Measurements from ENCODE around the gene OTOF. TPM values are rescaled to one million over a fixed set of nuclear protein-coding genes. Genes with fewer than 3 reads are reported as not detected.

Gene OTOF
- total and polyA plus RNA-seq, 4 donors = 0.03 to 0.09 (median 0.08) TPM; not detected in 1

- 95 to 97% methylated on average over 10 of the region's 10 CpGs for WGBS, 2 donors
- DNase-seq (no peak), ATAC-seq (ENCODE audit: insufficient read depth, low FRiP score) (no peak)
- Histone ChIP-seq H3K27me3 (ENCODE audit: control insufficient read depth in 3 of 3, insufficient read depth in 3 of 3, low read length in 2 of 3) (no peaks in the 10 kb centered on the region), H3K36me3 (ENCODE audit: control insufficient read depth in 4 of 4, insufficient read depth in 4 of 4, low read length in 4 of 4) (no peaks in the 10 kb centered on the region), H3K4me1 (ENCODE audit: control insufficient read depth in 5 of 5, insufficient read depth in 5 of 5, low read length in 5 of 5) (peaks cover 0 to 12% (median 0%) of the 10 kb centered on the region in 5 donors), H3K9ac (ENCODE audit: insufficient read depth in 1 of 2, low read length in 2 of 2) (no peak overlapping the region), H3K9me3 (ENCODE audit: control insufficient read depth in 4 of 4, insufficient read depth in 3 of 4, low read length in 3 of 4) (peaks cover 0 to 3% (median 0%) of the 10 kb centered on the region in 4 donors), H3K27ac (ENCODE audit: low read depth in 1 of 2, low read length in 1 of 2) (no peak overlapping the region), H3K4me3 (no peak overlapping the region)
- TF ChIP-seq, protein P1, sequence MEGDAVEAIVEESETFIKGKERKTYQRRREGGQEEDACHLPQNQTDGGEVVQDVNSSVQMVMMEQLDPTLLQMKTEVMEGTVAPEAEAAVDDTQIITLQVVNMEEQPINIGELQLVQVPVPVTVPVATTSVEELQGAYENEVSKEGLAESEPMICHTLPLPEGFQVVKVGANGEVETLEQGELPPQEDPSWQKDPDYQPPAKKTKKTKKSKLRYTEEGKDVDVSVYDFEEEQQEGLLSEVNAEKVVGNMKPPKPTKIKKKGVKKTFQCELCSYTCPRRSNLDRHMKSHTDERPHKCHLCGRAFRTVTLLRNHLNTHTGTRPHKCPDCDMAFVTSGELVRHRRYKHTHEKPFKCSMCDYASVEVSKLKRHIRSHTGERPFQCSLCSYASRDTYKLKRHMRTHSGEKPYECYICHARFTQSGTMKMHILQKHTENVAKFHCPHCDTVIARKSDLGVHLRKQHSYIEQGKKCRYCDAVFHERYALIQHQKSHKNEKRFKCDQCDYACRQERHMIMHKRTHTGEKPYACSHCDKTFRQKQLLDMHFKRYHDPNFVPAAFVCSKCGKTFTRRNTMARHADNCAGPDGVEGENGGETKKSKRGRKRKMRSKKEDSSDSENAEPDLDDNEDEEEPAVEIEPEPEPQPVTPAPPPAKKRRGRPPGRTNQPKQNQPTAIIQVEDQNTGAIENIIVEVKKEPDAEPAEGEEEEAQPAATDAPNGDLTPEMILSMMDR (IDR thresholded peaks at IDR 0.05; ENCODE audit: control extremely low read depth, extremely low read depth) = no peak
These were observed 23.3 kb downstream of the OTOF start for GRCh38 chr2:26454561-26455001.

- Histone ChIP-seq H3K4me3 (no peak overlapping the region), H3K36me3 (ENCODE audit: control insufficient read depth in 4 of 4, insufficient read depth in 4 of 4, low read length in 4 of 4) (no peaks in the 10 kb centered on the region), H3K4me1 (ENCODE audit: control insufficient read depth in 5 of 5, insufficient read depth in 5 of 5, low read length in 5 of 5) (peaks cover 0 to 12% (median 0%) of the 10 kb centered on the region in 5 donors), H3K27me3 (ENCODE audit: control insufficient read depth in 3 of 3, insufficient read depth in 3 of 3, low read length in 2 of 3) (no peaks in the 10 kb centered on the region), H3K9ac (ENCODE audit: insufficient read depth in 1 of 2, low read length in 2 of 2) (no peak overlapping the region), H3K27ac (ENCODE audit: low read depth in 1 of 2, low read length in 1 of 2) (no peak overlapping the region), H3K9me3 (ENCODE audit: control insufficient read depth in 4 of 4, insufficient read depth in 3 of 4, low read length in 3 of 4) (peaks cover 0 to 3% (median 0%) of the 10 kb centered on the region in 4 donors)
- 86% methylated on average over 11 of the region's 11 CpGs for WGBS, 2 donors
- ATAC-seq (ENCODE audit: insufficient read depth, low FRiP score) = no peak
- TF ChIP-seq, protein P1 (IDR thresholded peaks at IDR 0.05; ENCODE audit: control extremely low read depth, extremely low read depth) = no peak
- DNase-seq = no peak
These were observed 24.2 kb downstream of the OTOF start for GRCh38 chr2:26453421-26454329.

- no peak overlapping the region for H3K4me3 ChIP-seq
- H3K9ac ChIP-seq (ENCODE audit: insufficient read depth in 1 of 2, low read length in 2 of 2) = no peak overlapping the region
- H3K4me1 ChIP-seq (ENCODE audit: control insufficient read depth in 5 of 5, insufficient read depth in 5 of 5, low read length in 5 of 5) = peaks cover 0 to 10% (median 0%) of the 10 kb centered on the region in 5 donors
- peaks cover 0 to 3% (median 0%) of the 10 kb centered on the region in 4 donors for H3K9me3 ChIP-seq (ENCODE audit: control insufficient read depth in 4 of 4, insufficient read depth in 3 of 4, low read length in 3 of 4)
- no peaks in the 10 kb centered on the region for H3K27me3 ChIP-seq (ENCODE audit: control insufficient read depth in 3 of 3, insufficient read depth in 3 of 3, low read length in 2 of 3)
- no peak overlapping the region for H3K27ac ChIP-seq (ENCODE audit: low read depth in 1 of 2, low read length in 1 of 2)
- 96 to 100% methylated on average over 1 of the region's 1 CpG for WGBS, 2 donors
- H3K36me3 ChIP-seq (ENCODE audit: control insufficient read depth in 4 of 4, insufficient read depth in 4 of 4, low read length in 4 of 4) = no peaks in the 10 kb centered on the region
- TF ChIP-seq, protein P1 (IDR thresholded peaks at IDR 0.05; ENCODE audit: control extremely low read depth, extremely low read depth) = no peak
- no peak for ATAC-seq (ENCODE audit: insufficient read depth, low FRiP score)
- no peak for DNase-seq
These were observed 26.2 kb downstream of the OTOF start for GRCh38 chr2:26451700-26452099.
